ENCODE data around the gene PIANP. TPM values are rescaled to one million over a fixed set of nuclear protein-coding genes. Genes with fewer than 3 reads are reported as not detected.

The PIANP gene
- total RNA-seq, 1 donor from 2014 or later: 0.22 TPM

GRCh38 chr12:6676962-6677361 is 23.7 kb downstream of the PIANP start:
- intact Hi-C loops (cut with micrococcal nuclease): no loop called here

GRCh38 chr12:6672143-6672542 is 28.5 kb downstream of the PIANP start:
- intact Hi-C loops (cut with micrococcal nuclease): no loop called here

- intact Hi-C loops (cut with micrococcal nuclease): no loop called here
Observed at GRCh38 chr12:6667559-6668210, 32.9 kb downstream of the PIANP start.

- intact Hi-C loops (cut with micrococcal nuclease): no loop called here
Observed at GRCh38 chr12:6666211-6666610, 34.4 kb downstream of the PIANP start.

- intact Hi-C loops (cut with micrococcal nuclease): no loop called here
Observed at GRCh38 chr12:6664902-6665301, 35.7 kb downstream of the PIANP start.

- intact Hi-C loops (cut with micrococcal nuclease): loop anchor here (1.0 to 2.0 kb wide), 16 partner anchors 26 to 307 kb away; partner anchors contain the start of genes C12orf57, CHD4, COPS7A and EMG1
Observed at GRCh38 chr12:6662906-6663742, 37.5 kb downstream of the PIANP start, which contains the start of gene ING4. Gene ING4, minus strand, starts transcription at chr12:6663119. Its CDS starts 18 bp downstream, at chr12:6663101.

- intact Hi-C loops (cut with micrococcal nuclease): loop anchor here (2.0 kb wide), 2 partner anchors 46 to 282 kb away; partner anchors contain the start of gene C12orf57
Observed at GRCh38 chr12:6662602-6662905, 38.1 kb downstream of the PIANP start.

GRCh38 chr12:6653987-6654386 is 46.6 kb downstream of the PIANP start:
- intact Hi-C loops (cut with micrococcal nuclease): no loop called here

GRCh38 chr12:6653342-6653741 is 47.3 kb downstream of the PIANP start:
- intact Hi-C loops (cut with micrococcal nuclease): no loop called here

GRCh38 chr12:6652391-6652790 is 48.2 kb downstream of the PIANP start:
- intact Hi-C loops (cut with micrococcal nuclease): no loop called here

- intact Hi-C loops (cut with micrococcal nuclease): no loop called here
Observed at GRCh38 chr12:6650832-6651231, 49.8 kb downstream of the PIANP start.

GRCh38 chr12:6647083-6647604 is 53.5 kb downstream of the PIANP start, which contains the start of gene ACRBP:
Gene ACRBP, minus strand, starts transcription at chr12:6647432. Its CDS starts 66 bp downstream, at chr12:6647366.
- intact Hi-C loops (cut with micrococcal nuclease): loop anchor here (1.0 kb wide), 1 partner anchor 12 kb away; the partner anchor contains the start of gene LPAR5

GRCh38 chr12:6646276-6647082 is 54.1 kb downstream of the PIANP start:
- intact Hi-C loops (cut with micrococcal nuclease): loop anchor here (1.0 kb wide), 1 partner anchor 11 kb away; the partner anchor contains the start of gene LPAR5

GRCh38 chr12:6644903-6645302 is 55.7 kb downstream of the PIANP start:
- intact Hi-C loops (cut with micrococcal nuclease): no loop called here

- intact Hi-C loops (cut with micrococcal nuclease): no loop called here
Observed at GRCh38 chr12:6644257-6644596, 56.4 kb downstream of the PIANP start.

Other genes starting within 250 kb of the PIANP start
- 63.1 and 72.0 TPM in 2 replicates for gene TAPBPL, start 248.8 kb downstream of the PIANP start, total RNA-seq
- gene VAMP1, start 230.1 kb downstream of the PIANP start, total RNA-seq: 39.9 and 44.7 TPM in 2 replicates
- 195 and 201 TPM in 2 replicates for gene MRPL51, start 207.6 kb downstream of the PIANP start, total RNA-seq
- 112 and 123 TPM in 2 replicates for gene NCAPD2, start 206.7 kb downstream of the PIANP start, total RNA-seq
- gene GAPDH, start 166.3 kb downstream of the PIANP start, total RNA-seq: 3,817 and 3,902 TPM in 2 replicates
- 29.1 and 29.9 TPM in 2 replicates for gene IFFO1, start 144.8 kb downstream of the PIANP start, total RNA-seq
- gene NOP2, start 132.5 kb downstream of the PIANP start, total RNA-seq: 93.7 and 97.0 TPM in 2 replicates
- gene CHD4, start 93.4 kb downstream of the PIANP start, total RNA-seq: 294 and 309 TPM in 2 replicates
- gene LPAR5, start 64.9 kb downstream of the PIANP start, total RNA-seq: 4.6 and 5.7 TPM in 2 replicates
- 1.0 and 1.5 TPM in 2 replicates for gene ACRBP, start 53.4 kb downstream of the PIANP start, total RNA-seq
- 23.7 and 27.7 TPM in 2 replicates for gene ING4, start 37.7 kb downstream of the PIANP start, total RNA-seq
- 86.9 and 89.9 TPM in 2 replicates for gene ZNF384, start 11.4 kb downstream of the PIANP start, total RNA-seq
- gene COPS7A, start 23.2 kb upstream of the PIANP start, total RNA-seq: 29.5 and 30.6 TPM in 2 replicates
- 116 and 124 TPM in 2 replicates for gene MLF2, start 52.3 kb upstream of the PIANP start, total RNA-seq
- gene PTMS, start 65.5 kb upstream of the PIANP start, total RNA-seq: 125 and 129 TPM in 2 replicates
- 52.2 TPM in 2 replicates for gene LAG3, start 71.7 kb upstream of the PIANP start, total RNA-seq
- 274 and 279 TPM in 2 replicates for gene CD4, start 88.7 kb upstream of the PIANP start, total RNA-seq
- gene GPR162, start 121.0 kb upstream of the PIANP start, total RNA-seq: 0.17 and 0.29 TPM in 2 replicates
- 1.9 and 2.7 TPM in 2 replicates for gene P3H3, start 127.6 kb upstream of the PIANP start, total RNA-seq
- gene GNB3, start 140.1 kb upstream of the PIANP start, total RNA-seq: 0.47 and 1.5 TPM in 2 replicates
- 51.7 and 64.4 TPM in 2 replicates for gene CDCA3, start 150.5 kb upstream of the PIANP start, total RNA-seq
- gene USP5, start 151.3 kb upstream of the PIANP start, total RNA-seq: 110 and 115 TPM in 2 replicates
- gene TPI1, start 166.7 kb upstream of the PIANP start, total RNA-seq: 913 and 928 TPM in 2 replicates
- 15.8 and 18.2 TPM in 2 replicates for gene SPSB2, start 172.5 kb upstream of the PIANP start, total RNA-seq
- 5.7 and 6.9 TPM in 2 replicates for gene LRRC23, start 204.0 kb upstream of the PIANP start, total RNA-seq
- 126 and 128 TPM in 2 replicates for gene ENO2, start 213.8 kb upstream of the PIANP start, total RNA-seq
- 42.9 and 44.1 TPM in 2 replicates for gene ATN1, start 227.1 kb upstream of the PIANP start, total RNA-seq
- gene RNU7-1, start 243.0 kb upstream of the PIANP start, total RNA-seq: not detected in 2 replicates
- 126 and 140 TPM in 2 replicates for gene C12orf57, start 243.2 kb upstream of the PIANP start, total RNA-seq

Data from T-helper 1 cell treated with Interleukin-12 subunit alpha and Interleukin-12 subunit beta and Interleukin-4 antibody, amounts not matched to agents 30 ng/mL and 1 ng/mL, for 36 hours (primary cell).